GM12874 (cell line): Measurements from ENCODE around the gene PRDM15.

Experiments used
- TF ChIP-seq, protein P1 (sequence below): IDR thresholded peaks from 2 replicates; pipeline ENCODE4 v1.5.1; 2011; ENCODE audit warnings: low read depth, mild to moderate bottlenecking, control low read depth, low read length, moderate library complexity; ENCODE audit not compliant: insufficient read depth

The PRDM15 gene

DNA sequence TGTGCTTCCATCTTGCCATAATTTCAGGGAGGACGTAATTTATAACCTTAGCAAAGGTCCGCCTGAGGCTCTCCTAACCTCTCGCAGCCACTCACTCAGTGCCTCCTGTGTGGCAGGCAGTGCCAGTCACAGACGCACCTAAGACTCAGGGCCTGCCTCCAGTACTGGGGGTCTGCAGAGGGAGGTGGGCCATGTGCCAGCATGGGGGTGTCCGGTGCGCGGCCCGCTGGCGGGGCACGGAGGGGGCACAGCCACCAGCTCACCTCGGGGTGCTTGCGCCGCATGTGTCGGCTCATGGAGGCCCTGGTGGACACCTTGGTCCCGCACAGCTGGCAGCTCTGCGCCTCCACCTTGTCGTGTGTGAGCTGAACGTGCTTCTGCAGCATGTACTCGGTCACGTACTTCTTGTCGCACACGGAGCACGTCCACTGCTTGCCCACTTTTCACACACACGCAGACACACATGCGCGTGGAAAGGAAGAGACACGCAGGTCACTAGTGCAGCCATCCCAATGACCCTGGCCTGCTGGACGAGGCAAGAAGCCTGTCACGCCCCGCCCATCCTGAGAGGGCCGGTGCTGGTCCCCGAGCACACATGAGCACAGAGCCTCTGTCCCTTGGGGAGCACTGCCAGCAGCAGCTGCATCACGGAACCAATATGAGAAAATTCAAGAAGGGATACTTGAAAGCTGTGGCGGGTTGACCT lies 69.1 kb downstream of the PRDM15 start:
- TF ChIP-seq, protein P1, sequence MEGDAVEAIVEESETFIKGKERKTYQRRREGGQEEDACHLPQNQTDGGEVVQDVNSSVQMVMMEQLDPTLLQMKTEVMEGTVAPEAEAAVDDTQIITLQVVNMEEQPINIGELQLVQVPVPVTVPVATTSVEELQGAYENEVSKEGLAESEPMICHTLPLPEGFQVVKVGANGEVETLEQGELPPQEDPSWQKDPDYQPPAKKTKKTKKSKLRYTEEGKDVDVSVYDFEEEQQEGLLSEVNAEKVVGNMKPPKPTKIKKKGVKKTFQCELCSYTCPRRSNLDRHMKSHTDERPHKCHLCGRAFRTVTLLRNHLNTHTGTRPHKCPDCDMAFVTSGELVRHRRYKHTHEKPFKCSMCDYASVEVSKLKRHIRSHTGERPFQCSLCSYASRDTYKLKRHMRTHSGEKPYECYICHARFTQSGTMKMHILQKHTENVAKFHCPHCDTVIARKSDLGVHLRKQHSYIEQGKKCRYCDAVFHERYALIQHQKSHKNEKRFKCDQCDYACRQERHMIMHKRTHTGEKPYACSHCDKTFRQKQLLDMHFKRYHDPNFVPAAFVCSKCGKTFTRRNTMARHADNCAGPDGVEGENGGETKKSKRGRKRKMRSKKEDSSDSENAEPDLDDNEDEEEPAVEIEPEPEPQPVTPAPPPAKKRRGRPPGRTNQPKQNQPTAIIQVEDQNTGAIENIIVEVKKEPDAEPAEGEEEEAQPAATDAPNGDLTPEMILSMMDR = no peak

DNA sequence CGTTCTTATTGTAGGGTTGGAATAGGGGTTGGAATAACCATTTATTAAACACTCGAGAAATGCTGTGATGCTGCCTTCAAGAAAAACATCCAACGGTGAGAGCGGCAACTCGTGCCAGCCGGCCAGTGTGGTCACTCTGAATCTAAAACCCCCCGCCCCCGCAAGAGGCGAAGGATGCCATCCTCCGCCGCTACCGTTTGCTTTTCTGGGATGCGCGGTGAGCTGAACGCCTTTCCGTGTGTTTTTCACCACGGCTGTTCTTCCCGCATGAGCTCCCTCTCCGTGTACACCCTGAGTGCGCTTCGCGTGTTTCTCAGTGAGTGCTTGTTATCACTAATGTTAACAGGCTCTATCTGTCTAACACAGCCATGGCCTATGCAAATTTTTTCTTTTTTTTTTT lies 70.3 kb downstream of the PRDM15 start:
- TF ChIP-seq, protein P1 = no peak

DNA sequence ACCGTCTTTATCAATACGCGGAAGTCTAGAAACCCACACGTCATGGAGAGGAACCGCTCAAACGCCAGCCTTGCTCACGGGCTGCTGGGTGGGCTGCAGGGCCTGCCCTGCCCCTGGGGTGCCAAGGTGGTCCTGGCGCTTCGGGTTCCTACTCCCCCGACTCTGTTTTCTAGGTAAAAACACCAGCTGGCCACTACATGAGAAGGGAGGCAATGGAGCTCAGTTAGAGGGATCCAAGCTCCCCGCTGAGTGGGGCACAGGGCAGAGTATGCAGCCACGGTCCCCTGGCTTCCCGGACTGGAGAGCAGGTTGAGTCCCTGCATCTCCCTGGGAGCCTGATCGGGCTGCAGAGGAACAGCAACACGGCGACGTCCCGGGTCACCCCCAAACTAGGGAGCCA lies 71.0 kb downstream of the PRDM15 start:
- TF ChIP-seq, protein P1 = no peak

DNA sequence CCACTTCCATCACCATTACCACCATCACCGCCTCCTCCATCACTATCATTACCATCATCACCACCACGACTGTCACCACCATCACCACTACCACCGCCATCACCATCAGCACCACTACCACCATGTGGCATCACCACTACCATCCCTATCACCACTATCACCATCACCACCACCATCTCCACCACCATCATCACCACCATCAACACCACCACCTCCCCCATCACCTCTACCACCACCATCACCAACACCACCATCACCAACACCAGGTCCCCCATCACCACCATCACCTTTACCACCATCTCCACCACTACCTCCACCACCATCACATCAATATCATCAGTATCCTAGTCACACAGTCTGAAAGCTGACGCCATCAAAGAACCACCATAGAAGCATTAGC lies 72.4 kb downstream of the PRDM15 start:
- TF ChIP-seq, protein P1 = no peak

DNA sequence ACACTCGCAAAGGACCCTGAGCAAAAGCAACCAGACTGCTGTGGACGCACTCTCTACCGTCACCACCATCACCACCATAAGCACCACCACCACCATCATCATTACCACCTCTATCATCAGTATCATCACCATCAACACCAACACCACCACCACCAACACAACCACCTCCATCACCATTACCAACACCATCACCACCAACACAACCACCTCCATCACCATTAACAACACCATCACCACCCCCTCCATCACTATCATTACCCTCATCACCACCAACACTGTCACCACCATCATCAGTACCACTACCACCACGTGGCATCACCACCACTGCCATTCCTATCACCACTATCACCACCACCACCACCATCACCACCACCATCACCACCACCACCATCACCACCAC lies 73.5 kb downstream of the PRDM15 start:
- TF ChIP-seq, protein P1 = no peak

- TF ChIP-seq, protein P1 = no peak
Observed at GRCh38 chr21:41805038-41805437, 74.1 kb downstream of the PRDM15 start.

GRCh38 chr21:41804381-41804780 lies 74.8 kb downstream of the PRDM15 start:
- TF ChIP-seq, protein P1 = no peak
